Prostate gland (tissue), 2 donors: Measurements from ENCODE around the gene TNNC2. TPM values are rescaled to one million over a fixed set of nuclear protein-coding genes. Genes with fewer than 3 reads are reported as not detected.

Experiments
- DNase-seq: peaks from one replicate; pipeline ENCODE4 v3.0.0-alpha.2; 2019; ENCODE audit warnings: low spot score
- H3K27ac ChIP-seq, 2 donors: fragments of 200-600 bp; sonication (generic); 2 replicates each; pipeline ENCODE4 v1.5.1; 2017 to 2019
- H3K27me3 ChIP-seq: fragments of 200-600 bp; sonication (generic); replicated peaks from 2 replicates; pipeline ENCODE4 v1.5.1; 2019; ENCODE audit not compliant: insufficient read depth
- H3K36me3 ChIP-seq, 2 donors: fragments of 200-600 bp; sonication (generic); 1 replicate in 1 of 2; 2 replicates in 1 of 2; pipeline versions ENCODE4 v1.5.1 to v1.8.1; 2017 to 2019
- H3K4me1 ChIP-seq: fragments of 200-600 bp; sonication (generic); replicated peaks from 2 replicates; pipeline ENCODE4 v1.5.1; 2019
- H3K4me3 ChIP-seq, 2 donors: fragments of 200-600 bp; sonication (generic); 2 replicates each; pipeline ENCODE4 v1.5.1; 2017 to 2019
- H3K9me3 ChIP-seq: fragments of 200-600 bp; sonication (generic); 2 replicates; pipeline ENCODE4 v1.5.1; 2017
- CTCF ChIP-seq, 4 experiments: fragments of 200-600 bp in 2 of 4; fragments of 450-650 bp in 2 of 4; sonication (generic) in 2 of 4; IDR thresholded peaks; 1 replicate in 3 of 4; 2 replicates in 1 of 4; pipeline ENCODE4 v1.5.1; 2016 to 2019; ENCODE audit warnings: antibody characterized with exemption in 4 of 4, mild to moderate bottlenecking in 2 of 4, moderate library complexity in 2 of 4
- POLR2A ChIP-seq: fragments of 450-650 bp; IDR thresholded peaks from one replicate; pipeline ENCODE4 v1.6.1; 2016; ENCODE audit warnings: antibody characterized with exemption, mild to moderate bottlenecking
- POLR2AphosphoS5 ChIP-seq: sonication (generic); formaldehyde crosslinking; IDR thresholded peaks from one replicate; pipeline ENCODE4 v1.6.1; 2017; ENCODE audit warnings: antibody characterized with exemption
- WGBS: methylation state at CpG from one replicate; pipeline ENCODE4 v1.1.5; 2018; 5-methylcytosine and 5-hydroxymethylcytosine counted together
- intact Hi-C: fragments of 100-400 bp; cut with DNase I; formaldehyde crosslinking; loops from one replicate; pipeline ENCODE4 v1.14.2; 2022
- total RNA-seq, 2 donors: library from RNA; depleted of rRNA; stranded (reverse); fragments of >200 nt; gene quantifications; one replicate each; pipeline ENCODE4 v1.1.0, GENCODE V29; 2016

The TNNC2 gene
- total RNA-seq, 2 donors from 2014 or later = 2.1 to 3.0 TPM

- H3K27ac ChIP-seq = peak within 1 kb of the TSS; percentile 65 to 70
- peak; percentile 100 for DNase-seq
- H3K4me1 ChIP-seq = peaks cover 14% of the 10 kb centered on the region
- intact Hi-C loops = loop anchor here (5.0 kb wide), 1 partner anchor 35 kb away; no protein-coding TSS in a partner anchor
- H3K36me3 ChIP-seq = no peaks in the 10 kb centered on the region
- peak within 1 kb of the TSS; percentile 60 to 73 for H3K4me3 ChIP-seq
- 0% methylated on average over 36 of the region's 36 CpGs for WGBS
- TF ChIP-seq POLR2A = peak; percentile 39
- TF ChIP-seq POLR2AphosphoS5 = peak; percentile 99
- peak in 1 of 4 experiments; percentile 3 for TF ChIP-seq CTCF (IDR thresholded peaks at IDR 0.05)
- no peaks in the 10 kb centered on the region for H3K9me3 ChIP-seq
- no peaks in the 10 kb centered on the region for H3K27me3 ChIP-seq
Measured at GRCh38 chr20:45857114-45857881, 30.2 kb upstream of the TNNC2 start, which contains the start of the genes ACOT8 and ZSWIM3. Gene ACOT8, minus strand, starts transcription at chr20:45857392. Its CDS starts 77 bp downstream, at chr20:45857315. Gene ZSWIM3, plus strand, starts transcription at chr20:45857614. Its CDS starts 212 bp downstream, at chr20:45857826.

- H3K9me3 ChIP-seq = no peaks in the 10 kb centered on the region
- H3K27ac ChIP-seq = no peak overlapping the region
- H3K4me1 ChIP-seq = peaks cover 14% of the 10 kb centered on the region
- WGBS = 57% methylated on average over 2 of the region's 2 CpGs
- H3K4me3 ChIP-seq = no peak overlapping the region
- intact Hi-C loops = no loop called here
- TF ChIP-seq POLR2A (no peak), CTCF (IDR thresholded peaks at IDR 0.05) (no peak), POLR2AphosphoS5 (no peak)
- no peak for DNase-seq
- H3K27me3 ChIP-seq = no peaks in the 10 kb centered on the region
- peaks cover 0 to 4% of the 10 kb centered on the region in 2 donors for H3K36me3 ChIP-seq
Measured at GRCh38 chr20:45853484-45853883, 26.4 kb upstream of the TNNC2 start.

- no peak overlapping the region for H3K4me3 ChIP-seq
- peaks cover 14% of the 10 kb centered on the region for H3K4me1 ChIP-seq
- no peak overlapping the region for H3K27ac ChIP-seq
- WGBS = 87% methylated on average over 6 of the region's 6 CpGs
- TF ChIP-seq CTCF (IDR thresholded peaks at IDR 0.05) = no peak
- no peak for TF ChIP-seq POLR2AphosphoS5
- no peak for TF ChIP-seq POLR2A
- peaks cover 0 to 12% of the 10 kb centered on the region in 2 donors for H3K36me3 ChIP-seq
- no peaks in the 10 kb centered on the region for H3K27me3 ChIP-seq
- no peaks in the 10 kb centered on the region for H3K9me3 ChIP-seq
- intact Hi-C loops = no loop called here
- DNase-seq = no peak
Measured at GRCh38 chr20:45852326-45852725, 25.2 kb upstream of the TNNC2 start.

GRCh38 chr20:45851501-45851900 lies 24.4 kb upstream of the TNNC2 start:
- Histone ChIP-seq H3K4me1 (peaks cover 14% of the 10 kb centered on the region), H3K36me3 (peaks cover 0 to 12% of the 10 kb centered on the region in 2 donors), H3K27me3 (no peaks in the 10 kb centered on the region), H3K4me3 (no peak overlapping the region), H3K9me3 (no peaks in the 10 kb centered on the region), H3K27ac (no peak overlapping the region)
- TF ChIP-seq POLR2AphosphoS5 = no peak
- no peak for TF ChIP-seq CTCF (IDR thresholded peaks at IDR 0.05)
- no peak for TF ChIP-seq POLR2A
- intact Hi-C loops = no loop called here
- no peak for DNase-seq

- TF ChIP-seq POLR2A (no peak), CTCF (IDR thresholded peaks at IDR 0.05) (no peak), POLR2AphosphoS5 (no peak)
- H3K27ac ChIP-seq = no peak overlapping the region
- no peak overlapping the region for H3K4me3 ChIP-seq
- 94% methylated on average over 1 of the region's 1 CpG for WGBS
- H3K36me3 ChIP-seq = peaks cover 0 to 12% of the 10 kb centered on the region in 2 donors
- no peaks in the 10 kb centered on the region for H3K9me3 ChIP-seq
- H3K27me3 ChIP-seq = no peaks in the 10 kb centered on the region
- intact Hi-C loops = no loop called here
- DNase-seq = no peak
- H3K4me1 ChIP-seq = peaks cover 8% of the 10 kb centered on the region
Measured at GRCh38 chr20:45850926-45851325, 23.8 kb upstream of the TNNC2 start.
